Naive thymus-derived CD8-positive, alpha-beta T cell (primary cell): ENCODE results near the gene PCDHGA12. TPM values are rescaled to one million over a fixed set of nuclear protein-coding genes. Genes with fewer than 3 reads are reported as not detected.
A peak's percentile ranks its signal among the peaks of the same experiment; 100 is the strongest.
"Not testable (repeated sequence)": the region's sequence is repeated elsewhere in the genome, so short reads cannot be mapped to it uniquely, and the experiment has no call there.

Source experiments
- ATAC-seq, 2 donors: fragments of 150-1000 bp; cut with Tn5 transposase in 1 of 2; sonication (Bioruptor Pico), chemical (Tn5 transposase) in 1 of 2; 1 replicate in 1 of 2; 2 replicates in 1 of 2; pipeline ENCODE4 v1.10.0; 2021; ENCODE audit warnings: mild to moderate bottlenecking in 2 of 2, moderate library complexity in 2 of 2
- POLR2A ChIA-PET: fragments of 350-600 bp; sonication (Branson Sonifier 250); formaldehyde crosslinking; loops from one replicate; lab custom pipeline; 2021; ENCODE audit warnings: antibody characterized with exemption; lab: Charles Lee
- DNase-seq, 10 donors: peaks; one replicate each; pipeline versions ENCODE4 v3.0.0 to v3.0.0-alpha.2; 2020 to 2022
- H3K27ac Mint-ChIP-seq, 10 donors: one replicate each; pipeline ENCODE4 v1.8.0; 2020 to 2022; ENCODE audit warnings: mild to moderate bottlenecking in 10 of 10, mixed read lengths in 10 of 10, moderate library complexity in 4 of 10, inconsistent platforms in 1 of 10
- H3K27me3 Mint-ChIP-seq, 5 donors: one replicate each; pipeline ENCODE4 v1.8.0; 2021 to 2022; ENCODE audit warnings: mixed read lengths in 5 of 5
- H3K36me3 Mint-ChIP-seq, 3 donors: one replicate each; pipeline ENCODE4 v1.8.0; 2020 to 2022; ENCODE audit warnings: mixed read lengths in 3 of 3, mild to moderate bottlenecking in 2 of 3, inconsistent platforms in 1 of 3
- H3K4me1 Mint-ChIP-seq, 4 donors: one replicate each; pipeline ENCODE4 v1.8.0; 2021 to 2022; ENCODE audit warnings: mixed read lengths in 4 of 4
- H3K4me3 Mint-ChIP-seq, 10 donors: one replicate each; pipeline ENCODE4 v1.8.0; 2020 to 2022; ENCODE audit warnings: mild to moderate bottlenecking in 10 of 10, mixed read lengths in 10 of 10, moderate library complexity in 6 of 10, inconsistent platforms in 1 of 10
- H3K9me3 Mint-ChIP-seq, 9 donors: one replicate each; pipeline ENCODE4 v1.8.0; 2020 to 2022; ENCODE audit warnings: mixed read lengths in 9 of 9, mild to moderate bottlenecking in 3 of 9, inconsistent platforms in 1 of 9, moderate library complexity in 1 of 9
- polyA plus RNA-seq, 3 donors: library from polyadenylated mRNA; unstranded; fragments of 300-500 nt; fragmentation: Illumina TruSeq; gene quantifications; one replicate each; pipeline ENCODE4 v1.2.3, GENCODE V29; 2021
- total RNA-seq, 8 experiments: library from RNA in 2 of 8; stranded (reverse) in 2 of 8; gene quantifications; one replicate each; pipeline ENCODE4 v1.2.3 and lab custom pipeline; 2021 to 2026

The PCDHGA12 gene
- total and polyA plus RNA-seq, 5 experiments from 2014 or later, result 0.06 to 0.22 (median 0.07) TPM; not detected in 2

DNA sequence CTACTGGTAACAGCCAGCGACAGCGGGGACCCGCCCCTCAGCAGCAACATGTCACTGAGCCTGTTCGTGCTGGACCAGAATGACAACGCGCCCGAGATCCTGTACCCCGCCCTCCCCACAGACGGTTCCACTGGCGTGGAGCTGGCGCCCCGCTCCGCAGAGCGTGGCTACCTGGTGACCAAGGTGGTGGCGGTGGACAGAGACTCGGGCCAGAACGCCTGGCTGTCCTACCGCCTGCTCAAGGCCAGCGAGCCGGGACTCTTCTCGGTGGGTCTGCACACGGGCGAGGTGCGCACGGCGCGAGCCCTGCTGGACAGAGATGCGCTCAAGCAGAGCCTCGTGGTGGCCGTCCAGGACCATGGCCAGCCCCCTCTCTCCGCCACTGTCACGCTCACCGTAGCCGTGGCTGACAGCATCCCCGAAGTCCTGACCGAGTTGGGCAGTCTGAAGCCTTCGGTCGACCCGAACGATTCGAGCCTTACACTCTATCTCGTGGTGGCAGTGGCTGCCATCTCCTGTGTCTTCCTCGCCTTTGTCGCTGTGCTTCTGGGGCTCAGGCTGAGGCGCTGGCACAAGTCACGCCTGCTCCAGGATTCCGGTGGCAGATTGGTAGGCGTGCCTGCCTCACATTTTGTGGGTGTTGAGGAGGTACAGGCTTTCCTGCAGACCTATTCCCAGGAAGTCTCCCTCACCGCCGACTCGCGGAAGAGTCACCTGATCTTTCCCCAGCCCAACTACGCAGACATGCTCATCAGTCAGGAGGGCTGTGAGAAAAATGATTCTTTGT, 35.7 kb upstream of the PCDHGA12 start:
- POLR2A ChIA-PET, DNase-seq, ATAC-seq, H3K4me1 Mint-ChIP-seq, H3K4me3 Mint-ChIP-seq: not testable (repeated sequence)
- peaks cover 19 to 49% (median 37%) of the 10 kb centered on the region in 3 donors for H3K36me3 Mint-ChIP-seq
- peaks cover 0 to 77% (median 37%) of the 10 kb centered on the region in 9 donors for H3K9me3 Mint-ChIP-seq
- peaks cover 40 to 83% (median 67%) of the 10 kb centered on the region in 5 donors for H3K27me3 Mint-ChIP-seq
- peak overlapping the region in 1 of 10 donors; percentile 24 for H3K27ac Mint-ChIP-seq

DNA sequence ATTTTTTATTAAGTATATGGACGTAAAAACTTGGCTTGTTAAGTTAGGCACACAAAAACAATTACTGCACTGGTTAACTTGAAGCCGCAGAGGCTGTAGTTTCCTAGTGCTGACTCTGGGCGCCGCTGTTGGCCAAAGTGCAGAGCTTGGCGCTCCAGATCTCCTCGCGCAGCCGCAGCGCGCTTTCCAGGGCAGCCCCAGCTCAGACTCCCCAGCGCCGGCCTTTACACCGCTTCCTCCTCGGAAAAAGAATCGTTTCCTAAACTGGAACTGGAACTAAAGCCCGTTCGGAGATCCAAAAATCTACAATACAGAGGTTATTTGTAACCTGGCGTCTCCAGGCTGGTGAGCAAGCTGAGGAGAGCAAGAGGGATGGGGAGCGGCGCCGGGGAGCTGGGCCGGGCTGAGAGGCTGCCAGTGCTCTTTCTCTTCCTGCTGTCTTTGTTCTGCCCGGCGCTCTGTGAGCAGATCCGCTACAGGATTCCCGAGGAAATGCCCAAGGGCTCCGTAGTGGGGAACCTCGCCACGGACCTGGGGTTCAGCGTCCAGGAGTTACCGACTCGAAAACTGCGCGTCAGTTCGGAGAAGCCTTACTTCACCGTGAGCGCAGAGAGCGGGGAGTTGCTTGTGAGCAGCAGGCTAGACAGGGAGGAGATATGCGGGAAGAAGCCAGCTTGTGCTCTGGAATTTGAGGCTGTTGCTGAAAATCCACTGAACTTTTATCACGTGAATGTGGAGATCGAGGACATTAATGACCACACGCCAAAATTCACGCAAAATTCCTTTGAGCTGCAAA, 32.4 kb upstream of the PCDHGA12 start, which contains the start of gene PCDHGB5:
Gene PCDHGB5, plus strand, starts transcription at position 192 of the 796 bp plus-strand sequence. Its CDS starts 181 bp downstream, at position 373.
- H3K9me3 Mint-ChIP-seq, result peaks cover 0 to 71% (median 31%) of the 10 kb centered on the region in 9 donors
- H3K4me1 Mint-ChIP-seq, POLR2A ChIA-PET: not testable (repeated sequence)
- DNase-seq, result peak in 4 of 10 donors; percentile 18 to 50 (median 34)
- ATAC-seq, result peak; percentile 84 to 85
- H3K27ac Mint-ChIP-seq, result peak within 1 kb of the TSS in 1 of 10 donors; percentile 79
- H3K36me3 Mint-ChIP-seq, result peaks cover 19 to 49% (median 29%) of the 10 kb centered on the region in 3 donors
- H3K27me3 Mint-ChIP-seq, result peaks cover 38 to 80% (median 58%) of the 10 kb centered on the region in 5 donors
- peak within 1 kb of the TSS; percentile 38 to 67 (median 57) for H3K4me3 Mint-ChIP-seq

DNA sequence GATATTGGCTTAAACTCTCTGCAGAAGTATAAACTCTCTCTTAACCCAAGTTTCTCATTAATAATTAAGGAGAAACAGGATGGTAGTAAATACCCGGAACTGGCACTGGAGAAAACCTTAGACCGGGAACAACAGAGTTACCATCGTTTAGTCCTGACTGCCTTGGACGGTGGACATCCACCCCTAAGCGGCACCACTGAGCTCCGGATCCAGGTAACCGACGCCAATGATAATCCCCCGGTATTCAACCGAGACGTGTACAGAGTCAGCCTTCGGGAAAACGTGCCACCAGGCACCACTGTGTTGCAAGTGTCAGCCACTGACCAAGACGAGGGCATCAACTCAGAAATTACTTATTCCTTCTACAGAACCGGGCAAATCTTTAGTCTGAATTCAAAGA, 31.7 kb upstream of the PCDHGA12 start:
- H3K4me3 Mint-ChIP-seq, result no peak overlapping the region
- H3K36me3 Mint-ChIP-seq, result peaks cover 18 to 48% (median 26%) of the 10 kb centered on the region in 3 donors
- DNase-seq, result no peak
- ATAC-seq, result no peak
- peak overlapping the region in 1 of 10 donors; percentile 79 for H3K27ac Mint-ChIP-seq
- POLR2A ChIA-PET, result no interaction called here
- H3K27me3 Mint-ChIP-seq, result peaks cover 40 to 80% (median 61%) of the 10 kb centered on the region in 5 donors
- H3K9me3 Mint-ChIP-seq, result peaks cover 0 to 71% (median 29%) of the 10 kb centered on the region in 9 donors
- no peaks in the 10 kb centered on the region for H3K4me1 Mint-ChIP-seq

DNA sequence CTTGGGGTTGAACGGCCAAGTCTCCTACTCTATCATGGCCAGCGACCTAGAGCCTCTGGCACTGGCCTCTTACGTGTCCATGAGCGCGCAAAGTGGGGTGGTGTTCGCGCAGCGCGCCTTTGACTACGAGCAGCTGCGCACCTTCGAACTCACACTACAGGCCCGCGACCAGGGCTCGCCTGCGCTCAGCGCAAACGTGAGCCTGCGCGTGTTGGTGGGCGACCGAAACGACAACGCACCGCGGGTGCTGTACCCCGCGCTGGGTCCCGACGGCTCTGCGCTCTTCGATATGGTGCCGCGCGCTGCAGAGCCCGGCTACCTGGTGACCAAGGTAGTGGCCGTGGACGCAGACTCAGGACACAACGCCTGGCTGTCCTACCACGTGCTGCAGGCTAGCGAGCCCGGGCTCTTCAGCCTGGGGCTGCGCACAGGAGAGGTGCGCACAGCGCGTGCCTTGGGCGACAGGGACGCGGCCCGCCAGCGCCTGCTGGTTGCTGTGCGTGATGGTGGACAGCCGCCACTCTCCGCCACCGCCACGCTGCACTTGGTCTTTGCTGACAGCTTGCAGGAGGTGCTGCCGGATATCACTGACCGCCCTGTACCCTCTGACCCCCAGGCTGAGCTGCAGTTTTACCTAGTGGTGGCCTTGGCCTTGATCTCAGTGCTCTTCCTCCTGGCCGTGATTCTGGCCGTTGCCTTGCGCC, 30.6 kb upstream of the PCDHGA12 start:
- H3K4me3 Mint-ChIP-seq, result peak overlapping the region in 3 of 10 donors; percentile 7 to 36 (median 17)
- ATAC-seq (no peak), DNase-seq (no peak)
- no peaks in the 10 kb centered on the region for H3K4me1 Mint-ChIP-seq
- POLR2A ChIA-PET, result no interaction called here
- peaks cover 14 to 50% (median 29%) of the 10 kb centered on the region in 3 donors for H3K36me3 Mint-ChIP-seq
- peak overlapping the region in 2 of 10 donors; percentile 21 to 33 for H3K27ac Mint-ChIP-seq
- peaks cover 0 to 72% (median 26%) of the 10 kb centered on the region in 9 donors for H3K9me3 Mint-ChIP-seq
- peaks cover 42 to 80% (median 63%) of the 10 kb centered on the region in 5 donors for H3K27me3 Mint-ChIP-seq

- no peaks in the 10 kb centered on the region for H3K4me1 Mint-ChIP-seq
- ATAC-seq (no peak), DNase-seq (no peak)
- H3K4me3 Mint-ChIP-seq, result peak within 1 kb of the TSS; percentile 43 to 77 (median 60)
- H3K36me3 Mint-ChIP-seq, result peaks cover 7 to 45% (median 24%) of the 10 kb centered on the region in 3 donors
- no peak within 1 kb of the TSS for H3K27ac Mint-ChIP-seq
- POLR2A ChIA-PET, result no interaction called here
- peaks cover 45 to 84% (median 63%) of the 10 kb centered on the region in 5 donors for H3K27me3 Mint-ChIP-seq
- peaks cover 0 to 73% (median 30%) of the 10 kb centered on the region in 9 donors for H3K9me3 Mint-ChIP-seq
Observed at GRCh38 chr5:141402553-141403243, 27.6 kb upstream of the PCDHGA12 start, which contains the start of gene PCDHGA9. Gene PCDHGA9 (plus strand): TSS chr5:141402778. CDS start chr5:141402953, 175 bp downstream.

DNA sequence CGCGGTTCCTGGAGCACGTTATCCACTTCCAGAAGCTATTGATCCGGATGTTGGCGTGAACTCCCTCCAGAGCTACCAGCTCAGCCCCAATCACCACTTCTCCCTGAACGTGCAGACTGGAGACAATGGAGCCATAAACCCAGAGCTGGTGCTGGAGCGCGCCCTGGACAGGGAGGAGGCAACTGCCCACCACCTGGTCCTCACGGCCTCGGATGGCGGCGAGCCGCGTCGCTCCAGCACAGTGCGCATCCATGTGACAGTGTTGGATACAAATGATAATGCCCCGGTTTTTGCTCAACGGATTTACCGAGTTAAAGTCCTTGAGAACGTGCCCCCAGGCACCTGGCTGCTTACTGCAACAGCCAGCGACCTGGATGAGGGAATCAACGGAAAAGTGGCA, 26.9 kb upstream of the PCDHGA12 start:
- H3K27ac Mint-ChIP-seq, result no peak overlapping the region
- H3K4me1 Mint-ChIP-seq, result peaks cover 0 to 2% (median 2%) of the 10 kb centered on the region in 4 donors
- ATAC-seq, result no peak
- no peak for DNase-seq
- peak overlapping the region in 1 of 10 donors; percentile 7 for H3K4me3 Mint-ChIP-seq
- peaks cover 50 to 91% (median 67%) of the 10 kb centered on the region in 5 donors for H3K27me3 Mint-ChIP-seq
- H3K9me3 Mint-ChIP-seq, result peaks cover 0 to 80% (median 34%) of the 10 kb centered on the region in 9 donors
- POLR2A ChIA-PET, result no interaction called here
- peaks cover 7 to 50% (median 25%) of the 10 kb centered on the region in 3 donors for H3K36me3 Mint-ChIP-seq

DNA sequence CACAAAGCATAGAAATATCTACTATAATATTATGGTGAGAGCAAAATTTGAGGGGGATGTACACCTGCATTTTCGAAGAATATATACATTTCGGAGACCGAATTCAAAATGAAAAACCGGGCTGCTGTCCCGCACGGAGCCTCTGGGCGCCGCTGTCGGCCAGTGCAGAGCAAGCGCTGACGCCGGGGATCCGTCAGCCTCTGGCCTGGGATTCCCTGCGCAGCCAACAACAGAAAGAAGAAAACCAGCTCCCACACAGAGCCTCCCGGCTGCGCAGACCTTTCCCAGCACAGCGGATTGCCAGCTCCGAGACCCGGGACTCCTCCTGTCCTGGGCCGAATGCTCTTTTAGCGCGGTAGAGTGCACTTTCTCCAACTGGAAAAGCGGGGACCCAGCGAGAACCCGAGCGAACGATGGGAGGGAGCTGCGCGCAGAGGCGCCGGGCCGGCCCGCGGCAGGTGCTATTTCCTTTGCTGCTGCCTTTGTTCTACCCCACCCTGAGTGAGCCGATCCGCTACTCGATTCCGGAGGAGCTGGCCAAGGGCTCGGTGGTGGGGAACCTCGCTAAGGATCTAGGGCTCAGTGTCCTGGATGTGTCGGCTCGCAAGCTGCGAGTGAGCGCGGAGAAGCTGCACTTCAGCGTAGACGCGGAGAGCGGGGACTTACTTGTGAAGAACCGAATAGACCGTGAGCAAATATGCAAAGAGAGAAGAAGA, 22.4 kb upstream of the PCDHGA12 start, which contains the start of gene PCDHGB6:
Gene PCDHGB6, plus strand, starts transcription at position 232 of the 716 bp plus-strand sequence. Its CDS starts 182 bp downstream, at position 414.
- Mint-ChIP-seq H3K27me3 (peaks cover 46 to 78% (median 67%) of the 10 kb centered on the region in 5 donors), H3K4me3 (peak within 1 kb of the TSS; percentile 43 to 78 (median 61)), H3K9me3 (peaks cover 0 to 67% (median 41%) of the 10 kb centered on the region in 9 donors), H3K36me3 (peaks cover 6 to 49% (median 27%) of the 10 kb centered on the region in 3 donors), H3K27ac (peak within 1 kb of the TSS in 2 of 10 donors; percentile 9 to 34)
- DNase-seq, result peak in 4 of 10 donors; percentile 28 to 38 (median 33)
- H3K4me1 Mint-ChIP-seq, POLR2A ChIA-PET: not testable (repeated sequence)
- peak; percentile 67 to 71 for ATAC-seq

GRCh38 chr5:141409598-141410306, 20.6 kb upstream of the PCDHGA12 start:
- DNase-seq (no peak), ATAC-seq (no peak)
- Mint-ChIP-seq H3K27me3 (peaks cover 49 to 78% (median 67%) of the 10 kb centered on the region in 5 donors), H3K4me3 (peak overlapping the region in 1 of 10 donors; percentile 63), H3K4me1 (peaks cover 9 to 21% (median 13%) of the 10 kb centered on the region in 4 donors), H3K36me3 (peaks cover 10 to 48% (median 24%) of the 10 kb centered on the region in 3 donors), H3K27ac (no peak overlapping the region), H3K9me3 (peaks cover 0 to 68% (median 44%) of the 10 kb centered on the region in 9 donors)
- POLR2A ChIA-PET, result no interaction called here

DNA sequence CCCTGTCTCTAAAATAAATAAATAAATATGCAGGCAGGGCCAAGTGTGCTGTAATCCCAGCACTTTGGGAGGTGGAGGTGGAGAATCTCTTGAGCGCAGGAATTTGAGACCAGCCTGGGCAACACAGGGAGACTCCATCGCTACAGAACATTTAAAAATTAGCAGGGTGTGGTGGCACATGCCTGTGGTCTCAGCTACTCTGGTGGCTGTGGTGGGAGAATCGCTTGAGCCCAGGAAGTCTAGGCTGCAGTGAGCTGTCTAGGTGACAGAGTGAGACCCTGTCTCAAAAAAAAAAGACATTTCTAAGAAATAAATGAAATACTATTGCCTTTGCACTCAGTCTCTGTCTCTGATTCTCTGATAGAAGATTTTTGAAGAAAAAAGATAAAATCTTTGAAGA, 18.7 kb upstream of the PCDHGA12 start:
- POLR2A ChIA-PET, result no interaction called here
- DNase-seq (no peak), ATAC-seq (no peak)
- Mint-ChIP-seq H3K9me3 (peaks cover 0 to 65% (median 40%) of the 10 kb centered on the region in 9 donors), H3K27me3 (peaks cover 45 to 77% (median 64%) of the 10 kb centered on the region in 5 donors), H3K36me3 (peaks cover 14 to 46% (median 23%) of the 10 kb centered on the region in 3 donors), H3K4me1 (peaks cover 9 to 21% (median 13%) of the 10 kb centered on the region in 4 donors), H3K4me3 (no peak overlapping the region), H3K27ac (peak overlapping the region in 1 of 10 donors; percentile 50)
